NCI-H2107 treated with DMSO at 0.1 percent for 48 hours (cell line): ENCODE measurements around the gene NME7.

Experiments
- DNase-seq: peaks from one replicate; lab custom pipeline; 2025; ENCODE audit not compliant: unreplicated experiment; lab: John Stamatoyannopoulos, UW

The NME7 gene

DNA sequence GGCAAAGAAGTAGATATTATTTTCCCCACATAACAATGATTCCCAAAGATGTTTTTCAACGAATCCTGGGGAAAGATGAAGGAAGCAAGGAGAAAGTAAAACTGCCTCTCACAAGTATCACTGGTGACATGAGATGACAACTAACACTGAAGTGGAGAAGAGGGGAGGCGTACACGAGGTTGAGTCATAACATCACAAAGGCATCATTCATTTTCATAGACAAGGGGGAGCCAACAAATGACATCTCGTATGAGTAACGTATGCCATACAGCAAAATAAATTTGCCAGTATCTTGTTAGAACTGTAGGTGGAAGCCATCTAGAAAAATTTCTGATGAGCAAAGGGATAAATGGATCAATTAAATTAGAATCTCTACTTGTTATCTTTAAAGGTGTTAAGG is 204.5 kb downstream of the NME7 start:
- DNase-seq: no peak

DNA sequence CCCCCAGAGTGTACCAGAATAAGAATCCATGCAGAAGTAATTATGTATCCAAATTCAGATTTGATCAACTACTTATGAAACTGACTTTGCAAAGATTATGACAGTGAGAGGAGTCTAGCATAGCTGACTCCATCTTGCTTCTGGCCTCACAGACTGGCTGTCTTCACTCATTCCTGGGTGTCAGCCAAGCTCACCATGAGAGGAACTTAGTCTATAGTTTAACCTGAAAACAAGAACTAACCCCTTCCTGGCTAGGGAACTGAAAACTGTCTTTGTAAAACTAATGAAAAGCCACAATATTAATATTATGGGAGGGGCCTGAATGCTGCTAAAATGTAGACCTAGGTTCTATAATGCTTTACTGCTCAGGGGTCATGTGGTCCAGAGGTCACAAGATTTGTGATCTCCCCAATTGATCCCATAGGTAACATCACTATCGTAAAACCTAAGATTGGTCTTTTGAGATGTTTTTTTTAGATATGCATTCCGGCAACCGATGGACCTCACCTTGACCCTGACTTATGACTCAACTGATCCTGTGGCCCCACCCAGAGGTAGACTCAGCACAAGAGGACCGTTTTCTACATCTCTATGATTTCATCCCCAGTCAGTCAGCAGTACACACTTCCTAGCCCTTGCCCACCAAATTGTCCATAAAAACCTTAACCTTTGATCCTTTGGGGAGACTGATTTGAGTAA is 206.0 kb downstream of the NME7 start:
- DNase-seq: no peak

DNA sequence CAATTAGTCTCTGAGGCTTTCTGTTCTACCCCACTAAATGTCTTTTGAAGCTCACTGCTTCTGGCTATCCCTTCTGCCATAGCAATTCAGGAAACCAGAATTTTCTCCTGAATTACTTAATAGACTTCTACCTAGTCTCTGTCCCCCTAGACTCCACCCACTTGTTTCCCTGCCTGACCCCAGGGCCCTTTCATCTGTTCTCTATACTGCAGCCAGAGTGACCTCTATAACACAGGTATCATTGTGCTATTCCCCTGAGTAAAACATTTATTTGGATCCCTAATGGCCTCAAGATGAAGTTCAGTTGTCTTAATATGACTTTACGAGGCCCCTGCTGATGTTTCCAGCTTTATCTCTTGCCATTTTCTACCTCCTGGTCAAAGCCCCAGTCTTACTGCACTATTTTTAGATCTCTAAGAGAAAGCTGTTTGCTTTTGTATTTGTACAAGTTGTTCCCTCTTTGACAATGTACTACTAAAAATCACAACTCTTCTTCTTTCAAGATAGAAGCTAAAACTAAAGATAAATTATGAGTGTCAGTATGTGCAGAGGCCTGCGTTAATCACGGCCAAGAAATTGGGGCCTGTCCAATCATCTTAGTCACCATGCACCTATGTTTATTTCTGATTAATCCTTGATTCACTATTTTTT is 206.6 kb downstream of the NME7 start:
- no peak for DNase-seq

DNA sequence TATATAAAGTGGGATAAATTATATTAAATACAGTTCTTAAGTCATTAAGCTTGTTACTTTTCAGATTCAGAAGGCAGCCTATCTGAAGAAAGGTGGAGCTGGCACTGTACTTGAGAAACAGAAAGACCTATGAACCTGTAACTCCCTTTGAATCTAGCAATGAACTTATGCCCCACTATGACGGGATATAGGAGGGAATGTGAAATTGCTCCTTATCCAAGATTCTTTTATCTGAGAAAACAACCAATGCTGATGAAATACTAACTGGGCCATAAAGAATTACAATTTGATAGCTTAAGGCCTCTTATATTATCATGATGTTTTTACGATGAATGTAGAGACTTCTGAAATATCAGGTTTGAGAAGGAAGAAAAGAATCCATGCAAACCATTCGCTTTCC is 211.0 kb downstream of the NME7 start:
- no peak for DNase-seq

DNA sequence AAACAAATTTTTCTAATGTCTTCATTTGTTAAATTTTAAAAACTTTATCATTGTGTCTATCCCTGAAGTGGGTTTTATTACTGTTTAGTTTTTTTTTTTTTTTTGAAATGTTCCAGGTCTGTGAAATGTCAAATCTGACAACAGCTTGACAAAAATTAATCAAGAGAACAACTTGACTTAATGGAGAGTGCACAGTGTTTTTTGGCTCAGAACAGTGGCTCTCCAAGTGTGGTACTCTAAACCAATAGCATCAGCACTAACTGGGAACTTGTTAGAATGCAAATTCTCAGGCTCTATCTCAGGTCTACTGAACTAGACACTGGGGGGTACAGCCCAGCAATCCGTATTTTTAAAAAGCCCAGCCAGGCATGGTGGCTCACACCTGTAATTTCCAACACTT is 211.9 kb downstream of the NME7 start:
- no peak for DNase-seq

- DNase-seq: no peak
Observed at GRCh38 chr1:169151338-169151837, 216.2 kb downstream of the NME7 start.

- no peak for DNase-seq
Observed at GRCh38 chr1:169150641-169151337, 216.8 kb downstream of the NME7 start.

DNA sequence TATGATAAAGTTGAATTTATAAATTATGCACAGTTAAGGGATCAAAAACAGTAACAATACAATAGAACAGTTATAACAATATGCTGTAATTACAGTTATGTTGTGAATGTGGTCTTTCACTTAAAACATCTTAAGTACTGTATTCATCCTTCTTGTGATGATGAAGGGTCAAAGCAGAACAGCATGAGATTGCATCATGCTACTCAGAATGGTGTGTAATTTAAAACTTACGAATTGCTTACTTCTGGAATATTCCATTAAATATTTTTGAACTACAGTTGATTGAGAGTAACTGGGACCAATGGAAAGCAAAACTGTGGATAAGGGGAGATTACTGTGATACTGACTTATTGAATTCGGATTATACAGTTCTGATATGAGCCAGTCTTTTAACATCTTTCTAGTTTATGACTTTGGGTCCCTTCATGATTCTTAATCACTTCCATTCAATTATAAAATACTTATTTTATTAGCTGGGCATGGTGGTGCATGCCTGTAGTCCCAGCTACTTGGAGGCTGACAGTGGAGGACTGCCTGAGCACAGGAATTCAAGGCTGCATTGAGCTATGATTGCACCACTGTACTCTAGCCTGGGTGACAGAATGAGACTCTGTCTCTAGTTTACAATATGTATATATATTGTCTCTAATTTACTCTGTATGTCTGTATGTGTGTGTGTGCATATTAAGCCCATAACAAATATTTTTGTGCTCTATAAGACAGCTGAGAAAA is 217.9 kb downstream of the NME7 start:
- DNase-seq: no peak

- no peak for DNase-seq
Observed at GRCh38 chr1:169148472-169149252, 218.9 kb downstream of the NME7 start.

DNA sequence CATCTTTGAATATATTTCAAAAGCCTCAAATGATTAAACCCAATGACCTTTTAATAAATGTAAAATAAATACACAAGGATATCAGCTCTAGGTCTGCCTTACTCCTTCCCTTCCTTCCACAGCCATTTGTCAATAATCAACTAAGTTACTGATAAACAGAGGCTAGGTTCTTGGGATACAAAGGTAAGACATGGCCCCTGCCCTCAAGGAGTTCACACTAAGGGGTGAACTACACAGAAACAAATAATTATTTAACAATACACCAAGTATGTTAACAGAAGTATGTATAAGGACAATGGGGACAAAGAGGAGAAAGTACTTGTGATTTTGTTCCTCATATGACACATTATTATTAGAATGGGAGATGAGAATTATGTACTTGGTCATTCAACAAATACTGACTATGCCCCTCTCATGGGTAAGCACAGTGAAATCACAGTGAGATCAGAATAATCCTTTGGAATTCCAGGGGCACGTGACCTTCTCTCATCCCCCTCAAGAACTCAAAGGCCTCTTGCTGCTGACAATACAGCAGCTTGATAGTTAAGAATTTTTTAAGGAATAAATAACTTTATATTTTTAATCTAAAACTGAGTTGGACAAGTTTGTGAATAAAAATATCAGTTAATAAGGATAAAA is 220.9 kb downstream of the NME7 start:
- DNase-seq: no peak

GRCh38 chr1:169144941-169145626 is 222.5 kb downstream of the NME7 start:
- no peak for DNase-seq

DNA sequence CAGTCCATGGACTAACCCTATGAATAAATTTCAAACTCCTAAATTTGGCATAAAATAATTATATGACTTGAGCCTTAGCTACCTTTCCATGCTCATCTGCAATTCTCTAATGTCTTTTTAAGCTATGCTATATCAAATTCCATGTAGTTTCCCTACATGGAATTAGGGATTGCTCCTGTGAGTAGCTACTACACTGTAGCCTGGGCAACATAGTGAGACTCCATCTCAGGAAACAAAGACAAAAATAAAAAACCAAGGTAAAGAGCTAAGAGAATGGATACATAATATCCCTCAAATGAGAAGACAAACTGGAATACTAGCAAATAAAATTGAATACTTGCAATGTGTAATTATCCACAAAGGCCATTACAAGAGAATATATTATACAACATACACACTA is 223.6 kb downstream of the NME7 start:
- DNase-seq: no peak

GRCh38 chr1:169143346-169143745 is 224.3 kb downstream of the NME7 start:
- no peak for DNase-seq

DNA sequence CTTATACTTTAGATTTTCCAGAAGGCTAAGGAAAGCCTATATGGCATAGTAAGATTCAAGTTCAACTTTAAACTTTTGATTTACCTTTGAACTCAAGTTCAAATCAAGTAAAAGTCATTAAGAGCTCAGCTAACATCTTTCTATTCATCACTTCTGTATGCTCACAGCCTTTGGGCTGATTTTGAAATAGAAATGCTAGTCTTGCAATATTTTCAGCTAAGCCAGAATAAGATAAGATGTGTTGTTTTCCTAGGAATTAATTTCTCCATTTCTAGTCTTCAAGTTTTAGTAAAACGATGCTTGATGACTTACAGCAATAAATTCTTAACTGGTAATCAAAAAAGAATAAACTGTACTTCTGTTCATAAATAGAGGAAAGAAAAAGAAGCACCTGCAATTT is 225.5 kb downstream of the NME7 start:
- no peak for DNase-seq

GRCh38 chr1:169141356-169141755 is 226.2 kb downstream of the NME7 start:
- DNase-seq: no peak

DNA sequence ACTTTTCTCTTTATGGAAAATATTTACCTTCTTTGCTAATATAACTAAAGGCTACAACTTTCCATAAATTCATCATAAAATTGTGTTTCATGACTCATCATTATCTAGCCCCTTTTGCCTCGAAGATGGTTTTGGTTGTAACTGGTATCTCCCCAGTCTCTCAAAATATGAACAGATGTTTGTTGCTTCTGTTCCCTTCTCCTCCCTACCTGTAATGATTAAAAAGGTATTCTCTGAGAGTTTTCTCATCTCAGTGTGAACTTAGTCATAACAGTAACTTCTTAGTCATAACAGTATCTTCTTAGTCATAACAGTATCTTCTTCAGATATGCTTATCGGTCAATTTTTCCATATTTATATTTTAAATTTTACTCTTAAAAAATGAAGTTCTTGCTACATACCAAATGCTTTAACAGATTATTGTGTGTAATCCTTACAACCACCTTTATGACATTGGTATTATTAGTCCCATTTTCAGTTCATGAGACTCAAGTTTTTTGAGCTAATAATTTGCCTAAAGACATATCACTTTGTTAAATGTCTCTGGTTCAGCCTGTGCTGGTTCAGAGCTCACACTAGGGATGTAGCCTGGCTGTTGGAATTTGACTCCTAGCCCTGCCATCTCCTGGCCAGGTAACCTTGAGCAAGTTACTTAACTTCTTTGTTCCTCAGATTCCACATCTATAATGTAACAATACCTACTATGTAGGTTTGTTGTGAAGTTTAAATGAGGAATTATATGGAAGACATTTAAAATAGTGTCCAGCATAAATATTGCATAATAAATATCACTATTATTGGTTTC is 228.5 kb downstream of the NME7 start:
- no peak for DNase-seq

GRCh38 chr1:169137357-169137756 is 230.2 kb downstream of the NME7 start:
- DNase-seq: no peak

- DNase-seq: no peak
Observed at GRCh38 chr1:169133801-169134502, 233.6 kb downstream of the NME7 start.
